Neural cell (in vitro differentiated cells): Measurements from ENCODE around the gene PLA2G3. TPM values are rescaled to one million over a fixed set of nuclear protein-coding genes. Genes with fewer than 3 reads are reported as not detected.

Experiments
- H2AFZ ChIP-seq: fragments of 200-600, 300-800 bp; sonication (generic), shearing (Covaris generic); 2 replicates; pipeline ENCODE4 v1.6.0; 2014; ENCODE audit warnings: low read depth, mild to moderate bottlenecking, antibody characterized with exemption, low read length, moderate library complexity
- H3F3A ChIP-seq: fragments of 200-600 bp; shearing (Covaris generic); 2 replicates; pipeline ENCODE4 v1.6.1; 2016; ENCODE audit warnings: mild to moderate bottlenecking, moderate library complexity, mixed read lengths, antibody characterized with exemption, low read length; ENCODE audit not compliant: insufficient read depth, poor library complexity, severe bottlenecking
- H3K27ac ChIP-seq: fragments of 200-600, 300-800 bp; sonication (generic), shearing (Covaris generic); 2 replicates; pipeline ENCODE4 v1.5.1; 2014; ENCODE audit warnings: mild to moderate bottlenecking, low read length, moderate library complexity
- H3K27me3 ChIP-seq: fragments of 300-800, 200-600 bp; sonication (generic), shearing (Covaris generic); 2 replicates; pipeline ENCODE4 v1.6.0; 2014; ENCODE audit warnings: mild to moderate bottlenecking, low read depth, low read length, moderate library complexity; ENCODE audit not compliant: insufficient read depth
- H3K36me3 ChIP-seq: fragments of 300-800, 200-600 bp; sonication (generic), shearing (Covaris generic); 2 replicates; pipeline ENCODE4 v1.5.1; 2014; ENCODE audit warnings: mild to moderate bottlenecking, antibody characterized with exemption, low read length, moderate library complexity; ENCODE audit not compliant: insufficient read depth
- H3K4me2 ChIP-seq: fragments of 300-800, 200-600 bp; sonication (generic), shearing (Covaris generic); 2 replicates; pipeline ENCODE4 v1.6.0; 2014; ENCODE audit warnings: mild to moderate bottlenecking, low read length
- H3K4me3 ChIP-seq: fragments of 300-800, 200-600 bp; sonication (generic), shearing (Covaris generic); 2 replicates; pipeline ENCODE4 v1.5.1; 2014; ENCODE audit warnings: mild to moderate bottlenecking, low read length, moderate library complexity
- H3K79me2 ChIP-seq: fragments of 200-600 bp; shearing (Covaris generic); replicated peaks from 2 replicates; pipeline ENCODE4 v1.6.0; 2014; ENCODE audit warnings: mild to moderate bottlenecking, low read length, moderate library complexity; ENCODE audit not compliant: insufficient read depth
- H3K9ac ChIP-seq: fragments of 300-800, 200-600 bp; sonication (generic), shearing (Covaris generic); 2 replicates; pipeline ENCODE4 v1.6.1; 2016; ENCODE audit warnings: mild to moderate bottlenecking, low read length, mixed read lengths
- H3K9me2 ChIP-seq: fragments of 200-600 bp; shearing (Covaris generic); 2 replicates; pipeline ENCODE4 v1.6.1; 2016; ENCODE audit warnings: mild to moderate bottlenecking, low read length, mixed read lengths; ENCODE audit not compliant: insufficient read depth
- H3K9me3 ChIP-seq: fragments of 200-600, 300-800 bp; sonication (generic), shearing (Covaris generic); 2 replicates; pipeline ENCODE4 v1.6.1; 2016; ENCODE audit warnings: mild to moderate bottlenecking, mixed run types, low read length, moderate library complexity, mixed read lengths
- H4K20me1 ChIP-seq: fragments of 200-600 bp; shearing (Covaris generic); 2 replicates; pipeline ENCODE4 v1.6.1; 2016; ENCODE audit warnings: mild to moderate bottlenecking, mixed run types; ENCODE audit not compliant: insufficient read depth
- EP300 ChIP-seq: fragments of 450-650 bp; conservative IDR thresholded peaks from 2 replicates; pipeline ENCODE4 v1.6.1; 2014; ENCODE audit warnings: antibody characterized with exemption, mild to moderate bottlenecking, moderate library complexity; ENCODE audit not compliant: poor library complexity, severe bottlenecking
- EZH2 ChIP-seq: fragments of 200-600, 300-800 bp; shearing (Covaris generic), sonication (generic); IDR thresholded peaks from 2 replicates; pipeline ENCODE4 v1.6.1; 2014; ENCODE audit warnings: antibody characterized with exemption, low read length, borderline replicate concordance, mild to moderate bottlenecking; ENCODE audit not compliant: insufficient read depth, poor library complexity, severe bottlenecking
- MXI1 ChIP-seq: fragments of 450-650 bp; conservative IDR thresholded peaks from 2 replicates; pipeline ENCODE4 v1.6.1; 2014; ENCODE audit warnings: antibody characterized with exemption, mild to moderate bottlenecking; ENCODE audit not compliant: poor library complexity, severe bottlenecking
- POLR2AphosphoS5 ChIP-seq: IDR thresholded peaks from 2 replicates; pipeline ENCODE4 v1.6.1; 2012
- RAD21 ChIP-seq: fragments of 450-650 bp; conservative IDR thresholded peaks from 2 replicates; pipeline ENCODE4 v1.6.1; 2014; ENCODE audit warnings: antibody characterized with exemption, mild to moderate bottlenecking, moderate library complexity
- SMC3 ChIP-seq: fragments of 450-650 bp; conservative IDR thresholded peaks from 2 replicates; pipeline ENCODE4 v1.6.1; 2014; ENCODE audit warnings: antibody characterized with exemption, mild to moderate bottlenecking, moderate library complexity; ENCODE audit not compliant: poor library complexity
- TAF1 ChIP-seq: IDR thresholded peaks from 2 replicates; pipeline ENCODE4 v1.6.1; 2012; ENCODE audit warnings: low read depth
- polyA plus RNA-seq: library from polyadenylated mRNA; depleted of rRNA; stranded (reverse); fragments of >200 nt; gene quantifications from 2 replicates; pipeline ENCODE4 v1.2.3, GENCODE V29; 2014
- TF ChIP-seq, protein P1 (sequence below): fragments of 450-650 bp; IDR thresholded peaks from 2 replicates; pipeline ENCODE4 v1.5.1; 2014; ENCODE audit warnings: antibody characterized with exemption, mild to moderate bottlenecking, moderate library complexity; ENCODE audit not compliant: poor library complexity, severe bottlenecking
- TF ChIP-seq, protein P2 (sequence below): IDR thresholded peaks from 2 replicates; pipeline ENCODE4 v1.6.1; 2012; ENCODE audit warnings: borderline replicate concordance

PLA2G3 gene
- polyA plus RNA-seq, 1 donor from 2014 or later: not detected

DNA sequence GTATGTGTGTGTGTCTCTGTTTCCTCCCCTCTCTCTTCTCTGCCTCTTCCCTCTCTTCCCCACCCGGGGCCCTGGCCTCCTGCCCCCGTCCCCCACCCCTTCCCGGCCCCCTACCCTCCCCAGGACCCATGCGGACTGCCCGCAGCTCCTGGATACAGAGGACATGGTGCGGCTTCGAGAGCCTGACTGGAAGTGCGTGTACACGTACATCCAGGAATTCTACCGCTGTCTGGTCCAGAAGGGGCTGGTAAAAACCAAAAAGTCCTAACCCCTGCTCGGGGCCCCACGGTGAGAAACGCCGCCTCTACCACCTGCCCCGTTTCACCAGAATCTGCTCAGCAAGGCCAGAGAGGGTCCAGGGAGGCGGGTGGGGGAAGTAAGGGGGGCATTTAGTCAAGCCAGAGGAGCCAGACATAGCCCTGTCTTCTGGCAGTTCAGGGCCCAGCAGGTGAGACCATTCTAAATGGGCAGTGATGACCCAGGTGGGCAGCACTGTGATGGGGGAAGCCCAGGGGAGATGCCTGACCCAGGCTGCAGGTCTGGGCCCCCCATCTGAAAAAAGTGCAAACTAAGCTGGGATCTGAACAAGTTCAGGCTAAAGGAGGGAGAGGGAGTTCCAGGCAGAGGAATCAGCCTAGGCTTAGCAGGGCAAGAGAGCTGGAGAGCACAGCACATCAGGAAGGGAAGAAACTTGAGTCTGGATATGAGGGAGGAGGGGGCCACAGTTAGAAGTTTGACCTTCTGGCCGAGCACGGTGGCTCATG is 39.4 kb downstream of the PLA2G3 start:
- H3K36me3 ChIP-seq: no peaks in the 10 kb centered on the region
- no peak overlapping the region for H3K27ac ChIP-seq
- H4K20me1 ChIP-seq: no peaks in the 10 kb centered on the region
- H3K27me3 ChIP-seq: no peaks in the 10 kb centered on the region
- no peaks in the 10 kb centered on the region for H3F3A ChIP-seq
- H2AFZ ChIP-seq: no peak overlapping the region
- H3K9me2 ChIP-seq: no peaks in the 10 kb centered on the region
- H3K79me2 ChIP-seq: no peaks in the 10 kb centered on the region
- no peak overlapping the region for H3K4me2 ChIP-seq
- TF ChIP-seq SMC3 (no peak), EP300 (no peak), TAF1 (no peak), RAD21 (no peak), MXI1 (no peak), POLR2AphosphoS5 (no peak), EZH2 (no peak)
- TF ChIP-seq, protein P1, sequence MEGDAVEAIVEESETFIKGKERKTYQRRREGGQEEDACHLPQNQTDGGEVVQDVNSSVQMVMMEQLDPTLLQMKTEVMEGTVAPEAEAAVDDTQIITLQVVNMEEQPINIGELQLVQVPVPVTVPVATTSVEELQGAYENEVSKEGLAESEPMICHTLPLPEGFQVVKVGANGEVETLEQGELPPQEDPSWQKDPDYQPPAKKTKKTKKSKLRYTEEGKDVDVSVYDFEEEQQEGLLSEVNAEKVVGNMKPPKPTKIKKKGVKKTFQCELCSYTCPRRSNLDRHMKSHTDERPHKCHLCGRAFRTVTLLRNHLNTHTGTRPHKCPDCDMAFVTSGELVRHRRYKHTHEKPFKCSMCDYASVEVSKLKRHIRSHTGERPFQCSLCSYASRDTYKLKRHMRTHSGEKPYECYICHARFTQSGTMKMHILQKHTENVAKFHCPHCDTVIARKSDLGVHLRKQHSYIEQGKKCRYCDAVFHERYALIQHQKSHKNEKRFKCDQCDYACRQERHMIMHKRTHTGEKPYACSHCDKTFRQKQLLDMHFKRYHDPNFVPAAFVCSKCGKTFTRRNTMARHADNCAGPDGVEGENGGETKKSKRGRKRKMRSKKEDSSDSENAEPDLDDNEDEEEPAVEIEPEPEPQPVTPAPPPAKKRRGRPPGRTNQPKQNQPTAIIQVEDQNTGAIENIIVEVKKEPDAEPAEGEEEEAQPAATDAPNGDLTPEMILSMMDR: no peak
- TF ChIP-seq, protein P2, sequence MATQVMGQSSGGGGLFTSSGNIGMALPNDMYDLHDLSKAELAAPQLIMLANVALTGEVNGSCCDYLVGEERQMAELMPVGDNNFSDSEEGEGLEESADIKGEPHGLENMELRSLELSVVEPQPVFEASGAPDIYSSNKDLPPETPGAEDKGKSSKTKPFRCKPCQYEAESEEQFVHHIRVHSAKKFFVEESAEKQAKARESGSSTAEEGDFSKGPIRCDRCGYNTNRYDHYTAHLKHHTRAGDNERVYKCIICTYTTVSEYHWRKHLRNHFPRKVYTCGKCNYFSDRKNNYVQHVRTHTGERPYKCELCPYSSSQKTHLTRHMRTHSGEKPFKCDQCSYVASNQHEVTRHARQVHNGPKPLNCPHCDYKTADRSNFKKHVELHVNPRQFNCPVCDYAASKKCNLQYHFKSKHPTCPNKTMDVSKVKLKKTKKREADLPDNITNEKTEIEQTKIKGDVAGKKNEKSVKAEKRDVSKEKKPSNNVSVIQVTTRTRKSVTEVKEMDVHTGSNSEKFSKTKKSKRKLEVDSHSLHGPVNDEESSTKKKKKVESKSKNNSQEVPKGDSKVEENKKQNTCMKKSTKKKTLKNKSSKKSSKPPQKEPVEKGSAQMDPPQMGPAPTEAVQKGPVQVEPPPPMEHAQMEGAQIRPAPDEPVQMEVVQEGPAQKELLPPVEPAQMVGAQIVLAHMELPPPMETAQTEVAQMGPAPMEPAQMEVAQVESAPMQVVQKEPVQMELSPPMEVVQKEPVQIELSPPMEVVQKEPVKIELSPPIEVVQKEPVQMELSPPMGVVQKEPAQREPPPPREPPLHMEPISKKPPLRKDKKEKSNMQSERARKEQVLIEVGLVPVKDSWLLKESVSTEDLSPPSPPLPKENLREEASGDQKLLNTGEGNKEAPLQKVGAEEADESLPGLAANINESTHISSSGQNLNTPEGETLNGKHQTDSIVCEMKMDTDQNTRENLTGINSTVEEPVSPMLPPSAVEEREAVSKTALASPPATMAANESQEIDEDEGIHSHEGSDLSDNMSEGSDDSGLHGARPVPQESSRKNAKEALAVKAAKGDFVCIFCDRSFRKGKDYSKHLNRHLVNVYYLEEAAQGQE: no peak
- no peak overlapping the region for H3K9ac ChIP-seq
- no peak overlapping the region for H3K4me3 ChIP-seq
- no peaks in the 10 kb centered on the region for H3K9me3 ChIP-seq

DNA sequence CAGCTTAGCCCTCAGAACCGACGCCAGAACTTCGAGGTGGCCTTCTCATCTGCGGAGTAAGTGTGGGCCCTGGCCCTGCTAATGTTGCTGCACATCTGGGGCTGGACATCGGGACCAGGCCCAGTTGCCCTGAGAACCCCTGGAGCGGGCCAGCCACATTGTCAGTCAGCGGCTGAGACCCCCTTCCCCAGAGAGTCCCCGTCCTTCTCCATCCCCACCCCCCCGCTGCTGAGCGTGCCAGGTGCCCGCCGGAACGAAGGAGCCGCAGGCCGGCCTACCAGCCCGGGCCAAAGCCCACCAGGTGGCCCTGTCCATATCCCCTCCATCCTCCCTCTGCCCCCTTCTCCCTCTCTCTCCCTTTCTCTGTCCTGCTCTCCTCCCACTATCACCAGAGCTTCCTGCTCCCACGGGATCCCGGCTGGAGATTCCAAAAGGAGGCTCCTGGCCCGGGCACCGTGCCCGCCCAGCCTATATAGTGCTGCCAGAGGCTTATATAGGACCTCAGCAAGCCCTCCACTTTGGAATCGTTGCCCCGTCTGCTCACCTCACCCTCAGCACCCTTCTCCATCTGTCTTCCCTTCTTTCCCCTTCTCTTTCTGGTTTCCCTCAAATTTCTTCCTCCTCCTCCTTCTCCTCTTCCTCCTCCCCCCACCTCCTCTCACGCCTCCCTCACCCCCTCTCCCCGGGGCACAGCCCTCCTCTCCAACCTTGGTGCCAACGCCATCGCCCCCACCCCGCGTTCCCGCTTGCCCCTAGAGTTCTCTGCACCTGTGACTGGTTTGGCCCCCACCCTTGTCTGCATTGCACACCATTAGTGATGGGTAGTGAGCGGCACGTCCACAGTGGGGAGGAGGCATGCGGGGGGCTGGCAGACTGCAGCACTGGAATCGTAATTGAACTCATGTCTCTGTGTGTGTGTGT is 40.2 kb downstream of the PLA2G3 start:
- TF ChIP-seq, protein P1: no peak
- TF ChIP-seq SMC3 (no peak), POLR2AphosphoS5 (no peak), MXI1 (no peak), TAF1 (no peak), EZH2 (no peak), EP300 (no peak), RAD21 (no peak)
- TF ChIP-seq, protein P2: no peak
- Histone ChIP-seq H3K9me3 (no peaks in the 10 kb centered on the region), H3K36me3 (no peaks in the 10 kb centered on the region), H3K9me2 (no peaks in the 10 kb centered on the region), H3K4me3 (no peak overlapping the region), H3K79me2 (no peaks in the 10 kb centered on the region), H2AFZ (no peak overlapping the region), H3K27me3 (no peaks in the 10 kb centered on the region), H4K20me1 (no peaks in the 10 kb centered on the region), H3F3A (no peaks in the 10 kb centered on the region), H3K27ac (no peak overlapping the region), H3K4me2 (no peak overlapping the region), H3K9ac (no peak overlapping the region)
